ENCODE data around the gene MRPL2.
"Not testable (repeated sequence)": the region's sequence is repeated elsewhere in the genome, so short reads cannot be mapped to it uniquely, and the experiment has no call there.

Gene MRPL2

GRCh38 chr6:43081922-43082321, 22.7 kb upstream of the MRPL2 start:
- DNase-seq = not testable (repeated sequence)

- no peak for DNase-seq
These were observed 21.8 kb upstream of the MRPL2 start for GRCh38 chr6:43081043-43081442.

- no peak for DNase-seq
These were observed 19.5 kb upstream of the MRPL2 start for GRCh38 chr6:43078691-43079090.

GRCh38 chr6:43077981-43078511, 18.8 kb upstream of the MRPL2 start:
- DNase-seq = no peak

GRCh38 chr6:43077333-43077809, 18.1 kb upstream of the MRPL2 start:
- no peak for DNase-seq

GRCh38 chr6:43076464-43077332, 17.5 kb upstream of the MRPL2 start:
- DNase-seq = no peak

- peak; percentile 47 for DNase-seq
These were observed 16.6 kb upstream of the MRPL2 start, which contains the start of gene PTK7 for GRCh38 chr6:43075670-43076463. Gene PTK7, plus strand, starts transcription at chr6:43076314. Its CDS starts 175 bp downstream, at chr6:43076489.

GRCh38 chr6:43074847-43075669, 15.8 kb upstream of the MRPL2 start:
- no peak for DNase-seq

GRCh38 chr6:43070028-43070632, 10.9 kb upstream of the MRPL2 start:
- DNase-seq = no peak

- no peak for DNase-seq
These were observed 3.6 kb upstream of the MRPL2 start for GRCh38 chr6:43062818-43063217.

- no peak for DNase-seq
These were observed 2.6 kb upstream of the MRPL2 start for GRCh38 chr6:43061861-43062260.

- no peak for DNase-seq
These were observed 1.8 kb upstream of the MRPL2 start for GRCh38 chr6:43060755-43061633.

- no peak for DNase-seq
These were observed 960 bp upstream of the MRPL2 start for GRCh38 chr6:43060034-43060754.

GRCh38 chr6:43058531-43058930, 703 bp downstream of the MRPL2 start:
- no peak for DNase-seq

GRCh38 chr6:43055966-43056365, 3.3 kb downstream of the MRPL2 start:
- DNase-seq = no peak

- no peak for DNase-seq
These were observed 4.9 kb downstream of the MRPL2 start for GRCh38 chr6:43054206-43054943.

- DNase-seq = peak; percentile 88
These were observed 5.6 kb downstream of the MRPL2 start, which contains the start of gene CUL7 for GRCh38 chr6:43053545-43054205. Gene CUL7, minus strand, starts transcription at chr6:43053851. Its CDS starts 1,063 bp downstream, at chr6:43052788.

- peak; percentile 39 for DNase-seq
These were observed 6.2 kb downstream of the MRPL2 start for GRCh38 chr6:43052842-43053544.

Measured in stimulated activated CD4-positive, alpha-beta T cell treated with anti-CD3 and anti-CD28 coated beads, Interleukin-12 subunit alpha, Interleukin-12 subunit beta, amount 100 ng/mL, for 4 hours (primary cell).